ENCODE data around the gene ZBTB34.
"Not testable (repeated sequence)": the region's sequence is repeated elsewhere in the genome, so short reads cannot be mapped to it uniquely, and the experiment has no call there.

ZBTB34 gene, protein sequence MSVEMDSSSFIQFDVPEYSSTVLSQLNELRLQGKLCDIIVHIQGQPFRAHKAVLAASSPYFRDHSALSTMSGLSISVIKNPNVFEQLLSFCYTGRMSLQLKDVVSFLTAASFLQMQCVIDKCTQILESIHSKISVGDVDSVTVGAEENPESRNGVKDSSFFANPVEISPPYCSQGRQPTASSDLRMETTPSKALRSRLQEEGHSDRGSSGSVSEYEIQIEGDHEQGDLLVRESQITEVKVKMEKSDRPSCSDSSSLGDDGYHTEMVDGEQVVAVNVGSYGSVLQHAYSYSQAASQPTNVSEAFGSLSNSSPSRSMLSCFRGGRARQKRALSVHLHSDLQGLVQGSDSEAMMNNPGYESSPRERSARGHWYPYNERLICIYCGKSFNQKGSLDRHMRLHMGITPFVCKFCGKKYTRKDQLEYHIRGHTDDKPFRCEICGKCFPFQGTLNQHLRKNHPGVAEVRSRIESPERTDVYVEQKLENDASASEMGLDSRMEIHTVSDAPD

DNA sequence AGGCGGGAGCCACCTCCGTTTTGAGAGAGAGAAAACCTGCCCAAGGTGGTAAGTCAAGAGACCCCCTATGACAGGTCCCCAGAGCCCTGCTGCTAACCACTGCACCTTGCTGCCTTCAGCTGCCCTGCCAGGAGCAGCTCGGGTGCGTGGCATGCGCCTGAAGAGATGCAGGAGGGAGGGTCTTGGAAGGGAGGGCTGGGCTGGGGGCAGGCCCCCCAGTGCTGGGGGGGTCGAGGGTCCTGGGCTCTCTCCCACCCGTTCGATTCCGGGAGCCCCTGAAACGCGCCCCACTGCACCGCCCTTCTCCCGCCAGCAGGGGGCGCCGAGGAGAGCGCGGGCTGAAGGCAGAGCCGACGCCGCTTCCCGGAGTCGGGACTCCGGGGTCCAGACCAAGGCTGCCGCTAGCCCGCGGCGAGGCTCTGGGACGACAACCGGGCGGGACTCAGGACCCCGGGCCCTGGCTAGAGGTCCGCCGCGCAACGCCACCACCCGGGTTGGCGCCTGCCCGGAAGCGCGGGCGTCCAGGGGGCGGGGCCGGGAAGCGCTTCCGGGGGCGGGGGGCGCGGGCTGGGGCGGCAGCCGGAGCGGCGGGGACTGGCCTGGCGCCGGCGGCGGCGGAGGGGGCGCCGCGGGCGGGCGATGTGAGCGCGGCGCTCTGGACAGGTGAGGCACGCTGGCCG lies at the start of gene ZBTB34:
TSS of gene ZBTB34 (plus strand) at position 563 of the 680 bp plus-strand sequence. CDS start 18,761 bp downstream, outside the sequence.
- peak; percentile 76 for DNase-seq

DNA sequence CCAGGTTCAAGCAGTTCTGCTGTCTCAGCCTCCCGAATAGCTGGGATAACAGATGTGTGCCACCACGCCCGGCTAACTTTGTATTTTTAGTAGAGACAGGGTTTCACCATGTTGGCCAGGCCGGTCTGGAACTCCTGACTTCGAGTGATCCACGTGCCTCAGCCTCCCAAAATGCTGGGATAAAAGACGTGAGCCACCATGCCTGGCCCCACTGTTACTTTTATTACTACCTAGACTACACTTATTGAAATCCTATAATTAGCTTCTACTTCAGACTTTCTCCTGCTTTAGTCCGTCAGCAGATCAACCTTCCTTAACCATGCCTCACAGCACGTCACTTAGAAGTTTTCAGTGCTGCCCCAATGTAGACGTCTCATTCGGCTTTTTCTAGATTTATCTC lies 47.4 kb upstream of the ZBTB34 start:
- no peak for DNase-seq

DNA sequence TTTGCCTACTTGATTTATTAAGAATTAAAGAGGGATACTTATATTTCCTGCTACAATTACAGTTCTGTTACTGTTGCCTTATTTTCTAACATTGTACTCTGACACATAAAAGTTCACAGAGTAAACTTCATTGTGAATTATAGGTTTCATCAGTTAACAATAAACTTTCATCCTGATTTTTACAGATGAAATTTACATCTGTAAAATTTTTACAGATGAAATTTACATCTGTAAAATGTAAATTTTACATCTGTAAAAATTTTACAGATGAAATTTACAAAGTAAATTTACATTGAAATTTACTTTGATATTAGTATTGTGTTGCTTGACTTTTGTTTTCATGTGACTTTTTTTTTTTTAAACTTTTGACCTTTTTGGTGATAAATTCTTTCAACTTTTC lies 46.3 kb upstream of the ZBTB34 start:
- no peak for DNase-seq

DNA sequence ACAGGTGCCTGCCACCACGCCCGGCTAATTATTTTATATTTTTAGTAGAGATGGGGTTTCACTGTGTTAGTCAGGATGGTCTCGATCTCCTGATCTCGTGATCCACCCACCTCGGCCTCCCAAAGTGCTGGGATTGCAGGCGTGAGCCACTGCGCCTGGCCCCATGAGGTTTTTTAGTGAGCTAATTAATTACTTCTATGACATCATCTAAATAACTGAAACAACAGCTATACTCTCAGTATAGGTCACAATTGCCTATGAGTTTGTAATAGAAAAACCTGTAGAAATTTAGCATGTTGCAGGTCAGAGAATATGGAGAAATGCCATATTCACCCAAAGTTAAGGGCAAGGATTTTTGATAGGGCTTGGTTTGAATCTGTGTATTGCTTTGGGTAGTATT lies 42.8 kb upstream of the ZBTB34 start:
- DNase-seq, result not testable (repeated sequence)

DNA sequence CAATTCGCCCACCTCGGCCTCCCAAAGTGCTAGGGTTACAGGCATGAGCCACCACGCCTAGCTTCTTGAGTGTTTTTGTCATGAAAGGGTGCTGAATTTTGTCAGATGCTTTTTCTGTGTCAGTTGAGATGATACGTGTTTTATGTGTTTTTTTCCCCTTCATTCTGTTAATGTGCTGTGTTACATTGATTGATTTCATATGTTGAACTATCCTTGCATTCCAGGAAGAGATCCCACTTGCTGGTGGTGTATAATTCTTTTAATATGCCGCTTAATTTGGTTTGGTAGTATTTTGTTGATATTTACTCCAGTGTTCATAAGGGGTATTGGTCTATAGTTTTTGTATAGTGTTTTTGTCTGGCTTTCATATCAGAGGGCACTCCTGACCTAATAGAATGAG lies 42.0 kb upstream of the ZBTB34 start:
- no peak for DNase-seq

DNA sequence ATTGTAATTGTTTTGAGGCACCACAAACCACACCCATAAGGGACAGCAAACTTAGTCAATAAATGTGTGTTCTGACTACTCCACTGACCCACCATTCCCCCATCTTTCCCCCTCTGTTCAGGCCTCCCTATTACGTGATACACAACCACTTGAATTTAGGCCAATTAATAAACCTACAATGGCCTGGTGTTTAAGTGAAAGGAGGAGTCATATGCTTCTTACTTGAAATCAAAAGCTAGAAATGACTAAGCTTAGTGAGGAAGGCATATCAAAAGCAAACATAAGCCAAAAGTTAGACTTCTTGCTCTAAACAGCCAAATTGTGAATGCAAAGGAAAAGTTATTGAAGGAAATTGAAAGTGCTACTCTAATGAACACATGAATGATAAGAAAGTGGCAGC lies 41.0 kb upstream of the ZBTB34 start:
- DNase-seq, result no peak

DNA sequence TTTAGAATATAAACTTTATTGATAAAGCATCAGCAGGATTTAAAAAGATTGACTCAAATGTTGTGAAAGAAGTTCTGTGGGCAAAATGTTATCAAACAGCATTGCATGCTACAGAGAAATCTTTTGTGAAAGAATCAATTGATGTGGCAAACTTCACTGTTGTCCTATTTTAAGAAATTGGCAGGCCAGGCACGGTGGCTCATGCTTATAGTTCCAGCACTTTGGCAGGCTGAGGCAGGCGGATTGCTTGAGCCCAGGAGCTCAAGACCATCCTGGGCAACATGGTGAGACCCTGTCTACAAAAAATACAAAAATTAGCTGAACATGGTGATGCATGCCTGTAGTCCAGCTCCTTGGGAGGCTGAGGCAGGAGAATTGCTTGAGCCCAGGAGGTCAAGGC lies 38.2 kb upstream of the ZBTB34 start:
- DNase-seq, result no peak

DNA sequence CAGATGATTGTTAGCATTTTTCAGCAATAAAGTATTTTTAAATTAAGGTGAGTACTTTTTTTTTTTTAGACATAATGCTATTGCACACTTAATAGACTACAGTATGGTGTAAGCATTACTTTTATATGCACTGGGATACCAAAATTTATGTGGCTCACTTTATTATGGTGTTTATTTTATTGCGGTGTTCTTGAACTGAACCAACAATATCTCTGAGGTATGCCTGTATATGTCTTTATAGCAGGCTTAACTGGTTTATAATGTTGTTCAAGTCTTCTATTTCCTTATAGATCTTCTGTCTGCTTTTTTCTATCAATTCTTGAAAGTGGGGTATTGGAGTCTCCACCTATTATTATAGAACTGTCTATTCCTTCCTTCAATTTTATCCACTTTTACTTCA lies 37.6 kb upstream of the ZBTB34 start:
- no peak for DNase-seq

DNA sequence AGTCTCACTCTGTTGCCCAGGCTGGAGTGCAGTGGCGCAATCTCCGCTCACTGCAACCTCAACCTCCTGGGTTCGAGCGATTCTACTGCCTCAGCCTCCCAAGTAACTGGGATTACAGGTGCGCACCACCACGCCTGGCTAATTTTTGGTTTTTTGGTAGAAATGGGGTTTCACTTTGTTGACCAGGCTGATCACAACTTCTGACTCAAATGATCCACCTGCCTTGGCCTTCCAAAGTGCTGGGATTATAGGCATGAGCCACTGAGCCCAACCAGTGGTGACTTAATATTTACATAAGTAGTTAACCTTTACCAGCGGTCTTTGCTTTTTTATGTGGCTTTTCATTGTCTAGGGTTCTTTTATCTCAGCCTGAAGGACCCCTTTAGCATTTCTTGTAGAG lies 36.4 kb upstream of the ZBTB34 start:
- not testable (repeated sequence) for DNase-seq

DNA sequence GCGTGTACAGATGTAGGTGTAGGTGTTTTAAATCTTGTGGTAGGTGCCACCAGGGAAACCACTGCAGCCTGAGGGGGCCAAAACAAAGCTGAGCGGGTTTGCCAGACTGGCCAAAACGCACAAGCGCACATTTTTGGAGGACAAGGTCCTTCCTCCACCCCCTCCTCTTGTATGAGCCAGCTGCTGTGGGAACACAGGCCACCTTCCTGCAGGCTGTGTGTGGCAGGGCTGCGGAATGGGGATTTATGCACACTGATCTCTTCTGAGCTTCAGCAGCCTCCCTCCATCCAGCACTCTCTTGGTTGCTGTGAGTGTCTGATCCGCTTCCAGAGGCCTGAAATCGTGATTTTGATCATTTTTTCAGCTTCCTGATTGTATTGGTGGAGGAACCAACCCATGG lies 33.2 kb upstream of the ZBTB34 start:
- no peak for DNase-seq

DNA sequence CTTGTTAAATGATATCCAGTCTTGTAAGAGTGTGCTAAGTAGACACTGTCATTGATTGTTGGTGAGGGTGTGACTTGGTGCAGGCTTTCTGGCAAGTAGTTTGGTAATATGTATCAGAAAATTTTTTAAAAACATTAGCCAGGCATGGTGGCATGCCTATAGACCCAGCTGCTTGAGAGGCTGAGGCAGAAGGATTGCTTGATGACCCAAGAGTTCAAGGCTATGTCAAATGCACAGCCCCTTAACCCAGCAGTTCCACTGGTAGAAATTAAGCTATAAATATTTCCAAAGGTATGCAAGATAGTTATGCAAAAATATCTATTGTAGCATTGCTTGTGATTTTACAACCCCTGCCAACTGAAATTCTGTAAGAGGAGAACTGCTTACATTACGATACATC lies 31.4 kb upstream of the ZBTB34 start:
- no peak for DNase-seq

DNA sequence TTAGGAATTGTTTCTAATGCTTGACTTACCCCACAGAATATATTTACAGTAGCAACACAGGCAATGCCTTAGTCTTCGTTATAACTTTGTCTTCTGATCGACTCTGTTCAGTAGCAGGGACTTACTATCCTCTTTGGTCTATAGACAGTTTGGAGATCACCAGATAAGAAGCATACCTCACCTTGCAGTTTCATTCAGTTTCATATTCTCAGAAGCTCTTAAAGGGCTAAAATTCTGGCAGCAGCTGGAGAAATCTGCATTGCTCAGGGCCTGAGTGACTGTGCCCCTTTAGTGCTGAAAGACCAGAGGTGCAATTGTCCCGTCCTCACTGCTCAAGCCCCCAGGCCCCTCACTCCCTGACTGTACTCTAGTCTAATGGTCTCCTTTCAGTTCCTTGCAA lies 29.6 kb upstream of the ZBTB34 start:
- no peak for DNase-seq

DNA sequence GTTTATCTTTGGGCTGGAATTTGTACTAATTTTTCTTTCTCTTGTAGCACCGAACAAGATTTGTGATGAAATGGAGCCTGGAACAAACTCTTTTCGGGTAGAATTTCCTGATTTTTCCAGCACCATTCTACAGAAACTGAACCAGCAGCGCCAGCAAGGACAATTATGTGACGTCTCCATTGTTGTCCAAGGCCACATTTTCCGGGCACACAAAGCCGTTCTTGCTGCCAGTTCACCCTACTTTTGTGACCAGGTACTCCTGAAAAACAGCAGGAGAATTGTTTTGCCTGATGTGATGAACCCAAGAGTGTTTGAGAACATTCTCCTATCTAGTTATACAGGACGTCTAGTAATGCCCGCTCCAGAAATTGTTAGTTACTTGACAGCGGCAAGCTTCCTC lies 28.0 kb upstream of the ZBTB34 start:
- no peak for DNase-seq

DNA sequence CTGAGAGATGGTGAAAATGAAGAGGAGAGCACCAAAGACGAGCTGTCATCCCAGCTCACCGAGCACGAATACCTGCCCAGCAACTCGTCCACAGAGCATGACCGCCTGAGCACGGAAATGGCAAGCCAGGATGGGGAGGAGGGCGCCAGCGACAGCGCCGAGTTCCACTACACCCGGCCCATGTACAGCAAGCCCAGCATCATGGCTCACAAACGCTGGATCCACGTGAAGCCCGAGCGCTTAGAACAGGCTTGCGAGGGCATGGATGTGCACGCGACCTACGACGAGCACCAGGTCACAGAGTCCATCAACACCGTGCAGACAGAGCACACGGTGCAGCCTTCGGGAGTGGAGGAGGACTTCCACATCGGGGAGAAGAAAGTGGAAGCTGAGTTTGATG lies 27.4 kb upstream of the ZBTB34 start:
- DNase-seq, result no peak

DNA sequence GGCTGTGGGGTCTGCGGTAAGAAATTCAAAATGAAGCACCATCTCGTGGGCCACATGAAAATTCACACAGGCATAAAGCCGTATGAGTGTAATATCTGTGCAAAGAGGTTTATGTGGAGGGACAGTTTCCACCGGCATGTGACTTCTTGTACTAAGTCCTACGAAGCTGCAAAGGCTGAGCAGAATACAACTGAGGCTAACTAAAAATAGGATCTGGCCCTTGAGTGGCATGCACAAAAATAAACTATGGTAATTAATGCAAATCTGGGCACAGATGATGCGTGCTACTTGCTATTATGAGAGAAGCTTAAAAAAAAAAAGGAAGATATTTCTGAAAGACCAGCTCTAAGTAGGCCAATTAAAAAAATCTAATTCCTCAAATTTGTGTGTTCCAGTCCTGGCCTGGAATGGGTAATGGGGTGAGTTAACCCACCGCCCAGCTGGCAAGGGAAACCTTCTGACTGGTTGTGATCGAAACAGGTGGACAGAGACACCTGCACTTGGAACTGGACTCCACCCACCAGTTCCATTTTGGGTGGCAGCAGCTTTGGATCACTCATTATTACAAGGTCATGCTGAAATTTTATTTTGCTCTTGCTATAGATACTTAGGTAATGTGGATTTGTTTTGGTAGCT lies 26.6 kb upstream of the ZBTB34 start:
- no peak for DNase-seq

DNA sequence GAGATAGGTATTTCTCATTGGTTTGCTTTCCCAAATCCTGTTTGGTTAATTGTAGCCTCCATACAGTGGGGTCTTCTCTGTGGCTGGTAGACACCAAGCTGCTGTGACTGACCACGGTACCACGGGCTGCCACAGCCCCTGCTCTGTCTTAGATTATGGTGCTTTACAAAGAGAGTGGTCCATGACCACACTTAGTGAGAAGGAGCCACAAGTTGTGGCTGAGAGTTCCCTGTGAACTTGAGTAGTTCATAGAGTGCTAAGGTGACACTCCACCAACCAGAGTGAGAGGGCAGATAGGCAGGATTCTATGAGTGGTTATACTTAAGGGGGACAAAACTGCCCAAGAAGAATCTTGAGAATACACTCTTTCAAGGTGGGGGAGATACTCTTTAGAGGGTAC lies 25.8 kb upstream of the ZBTB34 start:
- no peak for DNase-seq

DNA sequence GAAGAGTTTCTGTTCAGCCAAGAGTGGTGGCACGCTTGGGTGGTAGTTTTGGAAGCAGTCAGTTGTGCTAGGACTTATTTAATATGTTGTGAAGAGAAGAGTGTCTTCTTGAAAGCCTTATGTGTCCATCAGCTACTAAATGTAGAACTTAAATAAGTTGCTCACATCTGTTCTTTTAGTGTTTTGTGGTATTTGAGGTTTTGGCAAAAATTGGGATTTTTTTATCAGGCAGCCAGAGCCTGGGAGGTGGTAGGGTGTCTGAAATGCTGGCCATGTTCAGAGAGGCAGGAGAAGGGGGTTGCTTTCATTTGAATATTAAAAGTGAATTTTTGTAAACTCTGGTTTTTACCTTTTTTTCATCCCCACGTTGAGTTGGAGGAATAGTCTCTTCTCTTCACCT lies 24.2 kb upstream of the ZBTB34 start:
- DNase-seq, result no peak

DNA sequence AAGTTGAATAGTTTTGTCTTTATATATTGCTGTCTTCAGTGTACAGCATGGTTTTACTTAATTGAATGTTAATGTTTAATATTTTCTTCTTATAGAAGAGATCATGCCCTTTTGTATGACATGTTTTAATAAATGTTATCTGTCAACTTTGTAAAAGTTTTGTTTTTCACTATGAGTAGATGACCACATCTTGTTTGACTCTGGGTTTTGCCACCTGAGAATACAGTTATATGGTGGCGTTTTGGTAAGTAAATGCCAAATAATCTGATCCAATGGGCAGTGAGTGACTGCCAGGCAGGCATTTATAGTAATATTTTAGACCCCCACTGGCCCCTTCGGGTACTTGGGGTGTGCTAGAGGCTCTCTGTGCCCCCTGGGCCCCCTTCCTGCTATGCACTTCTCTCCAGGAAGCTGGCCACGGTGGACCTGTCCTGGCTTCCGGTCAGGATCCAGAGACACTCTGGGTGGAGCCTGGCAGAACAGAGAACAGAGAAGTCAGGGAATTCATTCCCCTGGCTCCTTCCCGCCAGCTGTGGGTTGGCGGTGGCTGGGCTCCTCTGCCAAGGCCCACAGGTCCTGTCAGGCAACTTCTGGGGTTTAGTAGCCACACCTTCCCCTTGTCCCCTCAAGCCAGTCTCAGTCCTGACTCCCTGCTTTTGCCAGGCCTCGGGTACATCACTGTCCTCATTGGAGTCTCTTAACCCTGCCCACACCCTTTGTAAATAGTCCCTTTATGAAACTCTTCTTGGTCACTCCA lies 22.2 kb upstream of the ZBTB34 start:
- DNase-seq, result no peak

DNA sequence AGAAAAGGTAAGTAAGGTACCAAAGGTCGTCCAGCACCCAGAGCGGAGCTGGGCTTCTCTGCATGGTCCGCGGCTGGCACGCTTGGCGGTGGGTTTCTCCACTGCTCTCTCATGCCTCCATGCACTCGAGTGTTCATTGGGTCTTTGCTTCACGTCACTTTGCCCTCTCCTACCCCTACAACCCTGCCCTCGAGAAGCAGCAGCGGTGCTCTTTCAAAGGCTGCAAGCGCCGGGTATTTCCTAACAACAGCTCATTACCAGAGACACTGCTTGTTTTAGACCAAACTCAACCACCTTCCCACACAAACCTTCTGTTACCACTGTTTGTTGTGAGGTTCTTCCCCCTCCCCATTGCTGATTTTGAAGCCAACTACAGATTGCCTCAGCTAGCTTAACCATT lies 21.5 kb upstream of the ZBTB34 start:
- no peak for DNase-seq

DNA sequence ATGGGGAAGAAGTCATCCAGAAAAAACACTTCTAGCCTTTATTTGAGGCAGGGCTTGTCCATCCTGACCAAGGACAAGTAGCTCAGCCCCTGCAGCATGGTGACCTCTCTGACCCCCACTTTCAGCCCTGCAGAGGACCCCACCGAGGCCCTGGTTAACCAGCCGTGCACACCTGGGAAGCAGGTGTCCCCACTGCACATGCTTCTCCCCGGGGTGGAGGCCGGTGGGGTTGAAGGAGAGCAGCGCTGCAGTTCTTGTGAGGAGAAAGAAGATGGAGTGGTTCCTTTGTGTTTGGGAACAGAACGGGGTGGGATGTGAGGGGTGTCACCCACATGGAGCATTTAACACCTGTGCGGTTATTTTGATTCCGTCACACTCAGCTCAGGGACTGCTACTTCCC lies 21.1 kb upstream of the ZBTB34 start:
- no peak for DNase-seq

DNA sequence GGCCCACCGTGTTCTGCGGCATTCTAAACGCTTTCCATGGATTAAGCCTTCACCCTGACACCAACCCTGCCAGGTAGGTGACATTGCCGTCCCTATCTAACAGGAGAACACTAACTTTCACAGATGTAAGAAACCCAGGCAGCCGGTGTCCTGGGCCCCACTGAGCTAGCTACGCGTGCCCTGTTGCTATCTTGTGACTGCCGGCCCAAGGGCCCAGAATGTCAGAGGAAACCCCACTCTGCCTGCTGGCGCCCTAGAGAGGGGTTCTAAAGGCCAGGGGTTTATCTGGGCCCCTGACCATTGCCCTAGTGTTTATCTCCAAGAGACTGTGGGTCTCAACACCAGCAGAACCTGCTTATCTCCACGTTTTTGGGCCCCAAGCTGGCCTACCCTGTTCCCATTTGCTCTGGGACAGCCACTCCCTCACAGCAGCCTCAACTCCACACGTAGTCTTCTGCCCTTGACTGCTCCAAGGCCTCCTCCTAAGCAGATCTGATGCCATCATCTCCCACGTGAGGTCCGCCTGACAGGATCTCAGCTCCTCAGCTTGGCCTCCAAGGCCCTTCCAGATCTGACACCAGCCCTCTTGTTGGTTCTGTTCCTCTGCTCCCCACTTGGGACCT lies 18.1 kb upstream of the ZBTB34 start:
- no peak for DNase-seq

DNA sequence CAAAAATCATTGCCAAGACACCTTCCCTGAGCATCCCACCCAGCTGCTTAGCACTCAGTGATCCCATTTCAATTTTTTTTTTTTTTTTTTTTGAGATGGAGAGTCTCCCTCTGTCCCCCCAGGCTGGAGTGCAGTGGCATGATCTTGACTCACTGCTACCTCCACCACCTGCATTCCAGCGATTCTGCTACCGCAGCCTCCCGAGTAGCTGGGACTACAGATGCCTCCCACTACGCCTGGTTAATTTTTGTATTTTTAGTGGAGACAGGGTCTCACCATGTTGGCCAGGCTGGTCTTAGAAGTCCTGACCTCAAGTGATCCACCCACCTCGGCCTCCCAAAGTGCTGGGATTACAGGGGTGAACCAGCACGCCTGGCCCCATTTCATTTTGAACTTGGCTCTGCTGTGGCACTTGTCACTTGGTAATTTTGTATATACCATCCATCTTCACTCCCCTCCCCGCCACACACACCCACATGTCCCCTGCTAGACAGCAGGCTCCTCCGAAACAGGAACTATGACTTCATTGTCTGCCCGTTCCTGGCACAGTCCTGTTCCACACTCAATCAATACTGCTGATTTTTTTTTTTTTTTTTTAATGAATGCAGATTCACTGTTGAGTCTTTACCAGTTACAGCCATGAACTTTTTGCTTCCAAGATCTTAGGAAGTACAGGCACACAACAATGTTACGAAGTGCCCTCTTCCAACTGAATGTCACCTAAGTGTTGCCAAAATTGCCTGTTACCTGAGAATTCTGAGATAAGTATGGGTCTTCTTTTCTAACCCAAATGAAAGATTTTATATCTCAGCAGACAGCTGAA lies 17.3 kb upstream of the ZBTB34 start:
- no peak for DNase-seq
